H1 (cell line): ENCODE data around the gene EME2. TPM values are rescaled to one million over a fixed set of nuclear protein-coding genes. Genes with fewer than 3 reads are reported as not detected.

Experiments used
- BRCA1 ChIP-seq: IDR thresholded peaks from 2 replicates; pipeline ENCODE4 v1.6.1; 2012; ENCODE audit warnings: low read depth, low read length, improper control_type of control experiment
- GTF2F1 ChIP-seq: IDR thresholded peaks from 2 replicates; pipeline ENCODE4 v1.6.1; 2012; ENCODE audit warnings: low read depth, low read length, improper control_type of control experiment, borderline replicate concordance
- HDAC2 ChIP-seq, 2 experiments: fragments of 300-600 bp in 1 of 2; sonication (generic) in 1 of 2; IDR thresholded peaks; 2 replicates each; pipeline ENCODE4 v1.6.1; 2011 to 2012; ENCODE audit warnings: low read depth in 2 of 2, low read length in 2 of 2, mild to moderate bottlenecking in 2 of 2, moderate library complexity in 2 of 2, borderline replicate concordance in 1 of 2, inconsistent platforms in 1 of 2
- TCF12 ChIP-seq: IDR thresholded peaks from 2 replicates; pipeline ENCODE4 v1.6.1; 2011; ENCODE audit warnings: low read depth, mild to moderate bottlenecking, low read length
- polyA plus RNA-seq, 7 experiments: library from polyadenylated mRNA; depleted of rRNA in 3 of 7; stranded (reverse) in 5 of 7; unstranded in 2 of 7; fragments of >200 nt in 5 of 7; fragments of 200-250 nt in 2 of 7; gene quantifications; 1 replicate in 5 of 7; 2 replicates in 1 of 7; 4 replicates in 1 of 7; pipeline versions ENCODE4 v1.2.1 to v1.2.3, GENCODE V29; 2011 to 2013; ENCODE audit warnings: missing spikeins in 2 of 7, mixed read lengths in 2 of 7
- total RNA-seq: library from RNA; stranded (reverse); fragmentation: NEBNext Ultra II Directional; extraction: Animal tissue kit (Norgen Biotek cat#: 25700); gene quantifications from 2 replicates; pipeline ENCODE4 v1.2.1, GENCODE V29; 2021

The EME2 gene
- total and polyA plus RNA-seq, 2 of the 8 experiments (the other 6 are each of a cell fraction or from before 2014, with no cell fraction given): 13.1 to 19.7 TPM

GRCh38 chr16:1815461-1815860 is 42.9 kb downstream of the EME2 start (continued):
- TF ChIP-seq GTF2F1 (no peak), TCF12 (no peak), HDAC2 (IDR thresholded peaks at IDR 0.05; ENCODE audit: borderline replicate concordance in 1 of 2, low read depth in 2 of 2, low read length in 2 of 2) (no peak), BRCA1 (no peak)
- TF ChIP-seq, all 59 proteins: peak for 0
